HG03039 (cell line): ENCODE measurements around the gene RBM22.
A peak's percentile ranks its signal among the peaks of the same experiment; 100 is the strongest.
"Not testable (repeated sequence)": the region's sequence is repeated elsewhere in the genome, so short reads cannot be mapped to it uniquely, and the experiment has no call there.

ENCODE experiments used
- ATAC-seq: cut with Tn5 transposase; IDR thresholded peaks from one replicate; pipeline ENCODE4 v1.9.1; 2021; ENCODE audit warnings: mild to moderate bottlenecking, moderate library complexity; ENCODE audit not compliant: unreplicated experiment

RBM22 gene

DNA sequence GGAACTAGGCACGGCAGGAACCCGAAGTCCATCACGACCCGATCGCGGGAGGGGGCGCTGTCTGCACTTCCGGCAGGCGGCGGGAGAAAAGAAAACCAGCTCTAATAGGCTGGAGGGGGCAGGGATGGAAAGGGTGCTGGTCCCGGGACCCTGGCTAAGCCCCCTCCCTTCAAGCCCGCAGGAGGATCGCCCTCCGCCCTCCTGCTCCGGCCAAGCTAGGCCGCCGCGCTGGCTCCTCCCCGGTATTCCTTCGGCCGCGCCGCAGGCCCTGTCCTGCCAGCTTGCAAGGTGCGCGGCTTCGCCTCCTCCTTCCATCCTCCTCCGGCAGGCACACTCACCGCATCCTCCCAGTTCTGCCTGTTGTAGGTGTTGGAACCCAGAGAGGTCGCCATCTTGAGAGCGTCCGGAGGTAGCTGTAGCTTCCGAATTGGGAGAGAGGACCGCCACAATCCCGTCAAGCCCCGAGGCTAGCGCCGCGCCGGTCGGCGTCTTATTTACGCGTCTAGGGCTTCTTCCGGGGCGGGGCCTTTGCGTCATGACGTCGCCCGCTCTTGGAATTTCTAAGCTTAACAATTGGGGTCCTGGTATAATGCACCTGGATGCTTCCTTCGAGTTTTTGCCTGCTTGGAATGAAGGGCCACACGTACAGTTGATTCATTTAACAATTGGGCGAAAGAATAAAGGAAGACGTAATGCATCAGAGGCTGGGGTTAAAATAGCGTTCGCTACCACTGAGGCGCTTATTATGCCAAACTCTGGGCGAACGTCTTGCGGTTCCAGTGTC, at the start of gene RBM22:
Gene RBM22 (minus strand): TSS at position 469 of the 784 bp plus-strand sequence. CDS start 77 bp downstream, at position 392.
- ATAC-seq: peak; percentile 96

DNA sequence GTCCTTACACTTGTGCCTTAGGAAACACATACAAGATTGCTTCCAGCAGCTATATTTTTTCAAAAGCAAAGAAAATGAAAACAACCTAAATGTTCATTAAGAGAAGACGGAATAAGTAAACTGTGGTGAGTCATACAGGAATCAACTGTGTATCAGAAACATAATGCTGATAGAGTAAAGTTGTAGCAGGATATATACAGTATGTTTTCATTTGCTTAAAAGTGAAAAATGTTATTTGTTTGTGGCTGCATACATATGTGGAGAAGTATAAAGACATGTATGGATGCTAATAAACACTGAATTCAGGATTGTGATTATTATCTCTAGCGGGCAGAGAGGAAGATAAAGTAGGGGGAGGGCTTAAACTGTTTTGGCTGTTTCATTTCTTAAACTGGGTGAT, 49.6 kb upstream of the RBM22 start:
- ATAC-seq: no peak

DNA sequence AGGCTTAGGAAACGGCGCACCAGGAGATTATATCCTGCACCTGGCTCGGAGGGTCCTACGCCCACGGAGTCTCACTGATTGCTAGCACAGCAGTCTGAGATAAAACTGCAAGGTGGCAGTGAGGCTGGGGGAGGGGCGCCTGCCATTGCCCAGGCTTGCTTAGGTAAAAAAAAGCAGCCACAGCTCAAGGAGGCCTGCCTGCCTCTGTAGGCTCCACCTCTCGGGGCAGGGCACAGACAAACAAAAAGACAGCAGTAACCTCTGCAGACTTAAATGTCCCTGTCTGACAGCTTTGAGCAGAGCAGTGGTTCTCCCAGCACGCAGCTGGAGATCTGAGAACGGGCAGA, 42.3 kb upstream of the RBM22 start:
- ATAC-seq: not testable (repeated sequence)

DNA sequence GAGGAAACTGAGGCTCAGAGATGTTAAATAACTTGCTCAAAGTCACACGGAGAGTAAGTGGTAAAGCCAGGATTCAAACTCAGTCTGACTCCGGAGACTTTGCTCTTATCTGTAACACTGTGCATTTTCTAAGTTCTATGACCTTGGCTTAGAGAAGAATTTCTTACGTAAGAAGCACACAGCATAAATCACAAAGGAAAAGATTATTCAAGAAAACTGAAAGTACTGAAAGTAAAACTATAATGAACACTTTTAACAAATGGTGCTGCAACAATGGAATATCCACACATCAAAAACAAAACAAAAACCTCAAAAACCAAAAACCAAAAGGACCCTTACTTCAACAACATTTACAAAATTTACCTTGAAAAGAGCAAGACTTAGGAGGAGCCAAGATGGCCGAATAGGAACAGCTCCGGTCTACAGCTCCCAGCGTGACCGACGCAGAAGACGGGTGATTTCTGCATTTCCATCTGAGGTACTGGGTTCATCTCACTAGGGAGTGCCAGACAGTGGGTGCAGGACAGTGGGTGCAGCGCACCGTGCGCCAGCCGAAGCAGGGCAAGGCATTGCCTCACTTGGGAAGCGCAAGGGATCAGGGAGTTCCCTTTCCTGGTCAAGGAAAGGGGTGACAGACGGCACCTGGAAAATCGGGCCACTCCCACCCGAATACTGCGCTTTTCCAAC, 41.7 kb upstream of the RBM22 start:
- not testable (repeated sequence) for ATAC-seq

DNA sequence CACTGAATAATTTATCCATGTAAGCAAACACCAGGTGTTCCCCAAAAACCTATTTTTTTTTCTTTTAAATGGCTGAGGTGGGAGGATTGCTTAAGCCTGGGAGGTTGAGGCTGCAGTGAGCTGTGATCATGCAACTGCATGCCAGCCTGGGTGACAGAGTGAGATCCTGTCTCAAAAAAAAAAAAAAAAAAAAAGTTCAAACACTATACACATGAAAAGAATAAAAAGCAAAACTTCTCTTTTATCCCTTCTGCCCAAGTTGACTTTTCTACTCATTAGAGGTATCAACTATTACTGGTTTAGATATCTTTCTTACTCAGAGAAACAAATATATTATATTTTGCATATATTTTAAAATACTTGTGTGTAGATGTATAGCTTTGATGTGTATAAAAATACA, 40.1 kb upstream of the RBM22 start:
- no peak for ATAC-seq

DNA sequence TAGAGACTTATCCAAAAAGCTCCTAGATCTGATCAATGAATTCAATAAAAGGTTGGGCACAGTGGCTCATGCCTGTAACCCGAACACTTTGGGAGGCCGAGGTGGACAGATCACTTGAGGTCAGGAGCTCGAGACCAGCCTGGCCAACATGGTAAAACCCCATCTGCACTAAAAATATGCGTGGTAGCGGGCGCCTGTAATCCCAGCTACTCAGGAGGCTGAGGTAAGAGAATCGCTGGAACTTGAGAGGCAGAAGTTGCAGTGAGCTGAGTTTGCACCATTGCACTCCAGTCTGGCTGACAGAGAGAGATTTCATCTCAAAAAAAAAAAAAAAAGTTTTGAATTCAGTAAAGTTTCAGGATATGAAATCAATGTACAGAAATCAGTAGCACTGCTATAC, 38.0 kb upstream of the RBM22 start:
- ATAC-seq: no peak

DNA sequence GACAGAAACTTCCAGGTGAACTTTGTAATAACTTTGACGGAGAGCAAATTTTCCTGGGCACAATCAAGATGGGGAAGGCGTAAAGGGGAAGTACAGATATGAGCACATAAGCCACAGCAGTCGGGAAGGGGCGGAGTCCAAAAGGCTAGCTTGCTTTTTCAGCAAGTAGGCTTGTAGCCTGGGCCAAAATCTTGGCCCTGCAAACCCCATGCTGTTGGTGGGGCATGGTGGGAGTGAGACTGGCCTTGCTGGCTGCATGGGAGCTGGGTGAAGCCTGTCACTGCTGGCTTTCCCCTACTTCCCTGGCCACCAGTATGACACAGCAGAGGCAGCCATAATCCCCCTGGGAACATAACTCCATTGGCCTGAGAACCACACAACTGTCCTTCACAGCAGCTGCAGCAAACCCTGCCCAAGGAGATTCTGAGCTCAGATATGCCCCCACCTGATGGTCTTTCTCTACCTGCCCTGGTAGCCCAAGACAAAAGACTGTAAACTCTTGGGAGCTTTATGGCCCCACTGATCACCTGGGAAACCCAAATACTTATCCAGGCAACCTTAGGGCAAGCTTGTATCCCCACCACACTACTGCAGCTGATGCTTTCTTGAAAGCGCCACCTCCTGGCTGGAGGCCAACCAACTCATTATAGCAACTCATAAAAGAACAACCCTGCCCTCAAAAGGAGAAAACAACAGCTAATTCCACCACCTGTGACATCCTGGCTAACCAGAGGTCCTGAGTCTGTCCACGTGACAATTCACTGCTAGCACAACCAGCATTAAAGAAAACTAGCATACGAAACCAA, 33.9 kb upstream of the RBM22 start:
- no peak for ATAC-seq

DNA sequence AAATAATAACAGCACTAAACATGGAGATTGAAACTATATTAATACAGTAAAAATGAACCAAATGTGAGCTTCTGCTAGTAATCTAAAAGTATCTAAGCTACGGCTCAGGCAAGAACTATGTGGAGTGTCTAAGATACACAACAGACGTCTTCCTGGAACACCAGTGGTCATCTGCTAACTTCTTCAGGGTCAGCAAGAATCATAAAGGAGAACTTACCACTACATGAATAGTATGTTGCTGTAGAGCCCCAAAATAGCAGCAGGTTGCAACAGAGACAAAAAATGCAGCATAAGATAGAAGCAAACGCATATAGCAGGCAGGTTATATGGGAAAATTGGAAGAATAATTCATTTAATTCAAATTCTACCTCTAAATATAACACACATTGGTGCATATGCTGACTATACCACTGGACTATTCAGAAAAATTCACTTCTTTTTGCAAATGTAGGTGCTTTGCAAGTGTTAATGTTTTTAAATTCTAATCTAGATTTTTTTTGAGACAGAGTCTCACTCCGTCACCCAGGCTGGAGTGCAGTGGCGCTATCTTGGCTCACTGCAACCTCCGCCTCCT, 30.9 kb upstream of the RBM22 start:
- no peak for ATAC-seq

DNA sequence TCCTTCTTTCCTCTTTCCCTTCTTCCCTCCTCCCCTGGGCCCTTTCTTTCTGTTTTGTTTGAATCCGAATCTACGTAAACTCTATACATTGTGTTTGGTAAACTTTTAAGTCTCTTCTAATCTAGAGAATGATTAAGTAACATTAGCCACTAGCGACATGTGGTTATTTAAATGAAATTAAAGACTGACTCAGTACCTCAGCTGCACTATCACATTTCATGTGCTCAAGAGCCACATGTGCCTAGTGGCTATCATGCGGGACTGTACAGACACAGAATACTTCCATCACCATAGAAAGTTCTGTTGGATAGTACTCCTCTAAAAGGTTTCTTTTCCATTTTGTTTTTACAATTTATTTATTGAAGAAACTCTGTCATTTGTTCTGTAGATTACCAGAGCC, 29.0 kb upstream of the RBM22 start:
- no peak for ATAC-seq

DNA sequence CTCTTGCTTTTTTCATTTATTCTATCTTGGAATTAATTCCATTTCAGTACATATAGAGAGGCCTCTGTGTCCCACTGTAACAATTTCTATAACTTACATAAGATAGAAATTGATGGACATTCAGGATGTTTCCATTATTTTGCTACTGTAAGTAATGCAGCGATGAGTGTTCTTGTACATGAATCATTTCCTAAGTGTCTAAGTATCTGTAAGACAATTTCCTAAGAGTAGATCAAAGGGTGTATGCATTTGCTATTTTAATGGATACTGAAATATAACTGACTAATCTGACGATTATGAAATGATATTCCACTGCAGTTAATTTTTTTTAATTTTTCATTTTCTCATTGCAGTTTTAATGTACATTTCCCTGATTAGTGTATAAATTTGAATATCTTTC, 23.0 kb upstream of the RBM22 start:
- no peak for ATAC-seq

DNA sequence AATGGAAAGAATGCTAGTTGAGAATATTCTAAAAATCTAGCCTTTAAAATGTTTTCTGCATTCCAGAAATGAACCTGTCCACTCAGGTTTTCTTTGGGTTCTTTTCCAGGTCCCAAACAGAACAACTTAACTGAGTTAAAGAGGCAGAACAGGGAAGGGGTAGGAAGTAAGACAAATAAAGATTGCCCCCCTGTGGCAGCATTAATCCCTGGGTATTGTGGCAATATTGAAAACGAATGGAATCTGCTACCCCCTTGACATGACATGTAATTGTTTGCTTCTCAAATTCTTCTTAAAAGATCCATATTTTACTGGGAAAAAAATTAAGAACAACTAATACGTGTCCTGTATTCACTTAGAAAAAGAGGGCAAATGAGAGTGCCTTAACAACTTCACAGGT, 9.3 kb upstream of the RBM22 start:
- ATAC-seq: no peak

DNA sequence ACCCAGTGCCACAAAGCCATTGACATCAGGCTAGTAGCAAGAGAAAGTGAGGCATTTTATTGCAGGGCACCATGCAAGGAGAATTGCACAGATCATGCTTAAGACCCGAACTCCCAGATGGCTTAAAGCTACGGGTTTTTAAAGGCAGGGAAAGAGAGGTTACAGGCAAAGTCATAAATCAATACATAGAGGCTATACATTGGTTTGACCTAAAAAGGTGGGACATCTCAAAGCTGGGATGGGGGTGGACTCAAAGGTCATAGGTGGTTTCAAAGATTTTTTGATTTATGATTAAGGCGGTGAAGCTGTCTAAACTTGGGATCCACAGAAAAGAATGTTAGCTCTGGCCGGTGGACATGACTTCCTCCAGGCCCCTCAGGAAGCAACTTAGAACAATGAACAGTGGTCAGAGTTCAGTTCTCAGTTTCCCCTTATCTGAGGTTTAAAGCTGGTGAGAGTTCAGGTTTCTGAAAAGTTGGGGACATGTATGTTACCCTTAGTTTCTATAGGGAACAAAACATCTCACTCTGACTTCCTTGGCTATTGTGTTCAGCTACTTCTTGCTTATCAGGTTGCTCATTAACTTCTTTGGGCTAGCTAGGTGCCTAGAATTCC, 6.0 kb upstream of the RBM22 start:
- no peak for ATAC-seq

DNA sequence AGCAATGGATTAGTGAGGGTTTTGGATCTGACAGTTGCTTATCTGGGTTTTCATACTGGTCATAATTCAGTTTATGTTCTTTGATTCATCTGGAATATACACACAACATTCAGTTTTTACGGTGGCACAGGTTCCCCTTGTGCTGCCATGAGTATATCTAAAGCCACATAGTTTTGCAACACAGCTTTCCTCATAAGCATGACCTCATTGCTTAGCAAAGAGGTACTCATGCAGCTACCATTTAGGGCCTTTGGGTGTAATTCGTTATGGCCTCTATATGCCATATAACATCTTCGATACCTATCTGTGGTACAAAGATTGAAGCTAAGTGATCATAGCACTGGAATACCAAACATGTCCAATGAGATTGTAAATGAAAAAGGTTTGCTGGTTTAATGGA, 2.9 kb upstream of the RBM22 start:
- ATAC-seq: no peak

DNA sequence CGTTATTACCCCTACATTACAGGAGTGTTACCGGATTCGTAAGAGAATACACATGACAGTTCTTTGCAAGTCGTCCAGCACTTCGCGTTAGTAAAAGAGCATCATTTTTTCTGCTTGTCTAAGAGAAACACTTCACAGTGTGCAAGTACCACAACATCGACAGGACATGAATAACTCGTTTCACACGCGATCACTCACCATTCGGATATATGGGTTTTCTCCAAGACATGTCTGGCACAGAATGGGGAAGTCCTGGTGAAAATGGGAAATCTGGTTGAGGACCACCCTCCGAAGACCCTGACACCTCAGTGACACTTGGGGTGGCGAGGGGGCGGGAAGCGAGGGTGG, 642 bp downstream of the RBM22 start:
- no peak for ATAC-seq

DNA sequence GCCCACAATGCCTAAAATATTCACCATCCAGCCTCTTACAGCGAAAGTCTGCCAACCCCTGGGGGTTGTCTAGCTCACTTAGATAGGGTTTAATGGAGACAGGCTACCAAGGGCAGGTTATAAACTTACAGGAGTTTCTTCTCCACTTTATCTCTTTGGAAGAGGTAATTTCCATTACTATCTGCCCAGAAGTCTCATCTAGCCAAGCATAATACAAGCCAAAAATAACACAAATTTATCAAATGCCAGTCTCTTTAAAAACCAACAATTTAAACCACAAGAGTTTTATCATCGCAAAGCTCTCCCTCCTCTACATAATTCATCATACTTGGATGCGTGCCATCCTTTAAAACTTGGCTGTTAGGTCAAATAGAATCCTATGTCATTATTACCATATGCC, 6.2 kb downstream of the RBM22 start:
- no peak for ATAC-seq

DNA sequence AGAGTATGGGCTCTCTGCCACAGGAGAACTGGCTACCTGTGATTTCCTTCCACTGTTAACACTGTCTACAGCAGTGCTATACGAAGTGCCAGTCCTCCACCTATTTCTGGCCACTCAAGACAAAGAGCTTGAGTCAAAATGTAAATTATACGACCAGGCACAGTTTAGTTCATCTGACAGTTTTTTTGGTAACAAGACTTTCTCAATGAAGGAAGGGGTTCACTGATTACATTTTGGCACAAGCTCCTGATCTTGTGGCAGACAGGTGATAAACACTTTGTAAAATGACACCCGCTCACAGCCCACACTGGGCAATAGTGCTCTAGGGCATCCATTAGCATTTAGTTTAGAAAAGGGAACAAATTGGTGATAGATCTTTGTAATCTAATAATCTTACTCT, 8.6 kb downstream of the RBM22 start:
- ATAC-seq: no peak

DNA sequence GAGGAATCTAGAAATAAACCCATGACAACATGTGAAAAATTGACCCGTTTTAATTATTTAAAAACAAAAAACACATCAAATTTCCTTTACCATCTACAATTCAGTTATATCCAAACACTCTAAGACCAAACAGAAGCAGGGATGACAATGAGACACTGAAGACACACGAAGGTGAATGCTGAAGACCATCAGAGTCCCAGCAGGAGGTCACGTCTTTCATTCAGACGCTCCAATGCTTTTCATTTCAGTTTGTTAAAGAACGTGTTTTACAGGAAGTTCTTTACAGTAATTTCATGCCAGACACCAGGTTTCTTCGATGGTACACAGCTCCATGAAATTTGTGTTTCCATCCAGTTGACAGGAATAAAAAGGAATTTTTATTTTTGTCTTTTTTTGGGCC, 10.1 kb downstream of the RBM22 start:
- no peak for ATAC-seq

DNA sequence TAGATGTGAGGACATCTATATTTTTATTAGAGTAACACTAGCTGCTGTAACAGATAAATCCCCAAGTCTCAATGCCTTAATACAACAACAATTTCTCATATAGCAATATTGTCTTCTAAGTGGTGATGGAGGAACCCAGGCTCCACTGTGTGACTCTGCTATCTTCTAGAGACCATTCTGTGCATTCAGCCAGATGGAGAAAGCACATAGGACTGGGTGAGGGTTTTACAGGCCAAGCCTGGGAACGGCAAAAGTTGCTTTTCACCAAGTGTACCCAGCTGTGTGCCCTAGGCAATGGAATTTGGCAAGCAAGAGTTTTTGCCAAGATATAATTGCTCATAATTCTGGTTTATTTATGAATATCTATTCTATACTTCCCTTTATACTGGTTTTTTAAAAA, 11.7 kb downstream of the RBM22 start:
- no peak for ATAC-seq

DNA sequence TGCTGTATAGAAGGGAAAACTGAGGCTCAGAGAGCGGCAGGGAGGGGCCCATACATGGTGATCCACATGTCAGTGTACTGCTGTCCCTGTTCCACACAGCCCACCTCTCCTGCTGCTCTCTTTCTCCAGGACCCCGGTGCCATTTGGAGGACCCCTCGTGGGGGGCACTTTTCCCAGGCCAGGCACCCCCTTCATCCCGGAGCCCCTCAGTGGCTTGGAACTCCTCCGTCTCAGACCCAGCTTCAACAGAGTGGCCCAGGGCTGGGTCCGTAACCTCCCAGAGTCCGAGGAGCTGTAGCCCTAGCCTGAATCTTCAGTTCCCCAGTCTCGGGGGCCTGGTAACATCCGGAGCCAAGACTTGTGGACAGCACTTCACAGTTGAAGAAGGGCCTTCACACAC, 24.3 kb downstream of the RBM22 start:
- no peak for ATAC-seq

DNA sequence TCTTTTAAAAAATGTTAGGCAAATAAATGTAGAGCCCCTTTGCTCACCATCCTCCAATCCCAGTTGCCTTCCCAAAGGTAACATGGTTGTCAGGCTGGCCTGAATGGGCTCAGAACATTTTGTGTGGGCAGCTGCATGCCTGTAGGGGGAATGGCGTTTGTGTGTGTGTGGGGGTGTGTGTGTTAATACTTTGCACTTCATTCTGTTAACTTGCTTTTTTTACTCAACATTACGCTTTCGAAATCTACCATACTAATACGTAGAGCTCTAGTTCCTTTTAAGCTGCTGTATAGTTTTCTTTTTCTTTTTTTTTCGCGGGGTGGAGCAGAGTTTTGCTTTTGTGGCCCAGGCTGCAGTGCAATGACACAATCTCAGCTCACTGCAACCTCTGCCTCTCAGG, 25.8 kb downstream of the RBM22 start:
- no peak for ATAC-seq

DNA sequence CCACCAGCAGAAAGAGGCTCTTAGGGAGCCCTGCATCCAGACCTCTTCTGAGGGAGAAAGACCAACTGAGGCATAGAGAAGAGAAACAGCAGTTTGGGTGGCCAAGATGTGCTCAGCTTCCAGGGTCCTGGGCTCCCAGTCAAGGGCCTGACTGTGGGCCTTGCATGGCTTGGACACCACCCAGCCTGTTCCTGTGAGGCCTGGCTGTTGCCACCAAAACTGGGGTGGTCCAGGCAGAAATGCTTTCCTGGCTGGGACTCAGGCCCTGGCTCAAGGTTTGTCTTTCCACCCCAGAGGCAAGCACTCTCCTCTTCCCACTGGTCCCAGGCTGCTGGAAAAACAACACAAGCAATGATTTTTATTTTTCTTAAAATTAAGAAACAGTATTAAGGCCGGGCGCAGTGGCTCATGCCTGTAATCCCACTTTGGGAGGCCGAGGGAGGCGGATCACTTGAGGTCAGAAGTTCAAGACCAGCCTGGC, 26.5 kb downstream of the RBM22 start:
- ATAC-seq: no peak
